ENCODE data around the gene SLC27A2.

SLC27A2 gene

DNA sequence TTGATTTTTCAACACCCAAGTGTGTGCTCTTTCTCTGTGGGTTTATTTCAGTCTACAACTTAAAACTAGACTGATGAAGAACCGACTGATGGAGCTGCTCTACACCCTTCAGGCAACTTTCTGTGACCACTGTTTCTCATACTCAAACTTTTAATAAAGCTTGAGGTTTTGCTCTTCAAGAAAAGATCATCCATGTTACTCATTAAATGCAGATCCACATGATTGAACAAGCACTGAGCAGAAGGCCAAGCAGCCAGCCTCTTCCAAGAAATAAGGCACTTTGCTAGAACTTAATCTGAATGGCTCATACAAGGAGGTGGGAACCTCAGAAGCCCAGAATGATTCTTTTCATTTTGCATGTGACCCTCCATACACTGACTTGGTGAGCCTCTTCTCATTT, 8.7 kb downstream of the SLC27A2 start:
- no peak for DNase-seq (ENCODE audit: low spot score)

DNA sequence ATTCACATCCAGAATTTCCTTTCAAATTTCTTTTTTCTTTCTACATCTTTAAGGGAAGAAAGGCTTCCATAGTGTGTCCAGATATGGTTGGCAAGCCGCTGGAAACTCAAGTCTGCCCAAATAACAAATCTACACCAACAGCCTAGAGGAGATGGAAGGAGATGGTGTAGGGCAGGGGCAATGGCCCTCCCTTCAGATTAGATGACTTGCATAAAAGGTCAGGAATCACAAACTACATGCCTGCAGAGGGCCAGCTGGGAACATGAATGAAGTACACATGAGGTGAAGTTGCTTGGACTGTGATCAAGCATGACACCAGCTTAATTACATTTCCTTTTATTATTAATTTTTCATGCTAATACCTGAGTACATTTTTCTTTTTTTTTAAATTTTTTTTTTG, 10.2 kb downstream of the SLC27A2 start:
- no peak for DNase-seq (ENCODE audit: low spot score)

DNA sequence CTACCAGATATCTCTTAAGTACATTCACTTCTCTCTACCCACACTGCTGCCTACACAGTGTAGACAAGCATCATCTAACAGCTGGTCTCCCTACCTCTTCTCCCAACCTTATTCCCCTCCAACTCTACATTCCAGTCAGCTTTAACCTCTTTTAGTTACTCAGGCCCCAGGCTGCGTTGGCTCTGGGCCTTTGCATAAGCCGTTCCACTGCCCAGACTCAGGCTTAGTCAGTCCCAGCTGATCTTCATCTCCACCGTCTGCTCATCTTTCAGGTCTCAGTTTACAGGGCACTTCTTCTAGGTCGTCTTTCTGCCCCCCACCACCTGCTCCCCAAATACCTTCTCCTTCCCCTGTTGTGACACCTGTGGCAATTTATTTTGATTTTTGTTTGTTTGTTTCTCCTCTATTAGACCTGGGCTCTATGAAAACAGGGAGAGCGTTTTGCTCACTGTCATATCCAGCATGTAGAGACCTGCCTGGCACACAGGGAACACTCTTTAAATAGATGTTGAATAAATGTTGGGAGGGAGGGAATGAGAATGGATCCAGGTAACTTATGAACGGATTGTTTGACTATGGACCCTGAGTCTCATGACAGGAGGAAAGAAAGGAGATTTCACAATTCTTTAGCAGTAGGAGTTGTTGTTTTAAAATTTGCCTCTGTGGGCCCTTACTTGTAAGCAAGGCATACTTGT, 11.1 kb downstream of the SLC27A2 start:
- no peak for DNase-seq (ENCODE audit: low spot score)

DNA sequence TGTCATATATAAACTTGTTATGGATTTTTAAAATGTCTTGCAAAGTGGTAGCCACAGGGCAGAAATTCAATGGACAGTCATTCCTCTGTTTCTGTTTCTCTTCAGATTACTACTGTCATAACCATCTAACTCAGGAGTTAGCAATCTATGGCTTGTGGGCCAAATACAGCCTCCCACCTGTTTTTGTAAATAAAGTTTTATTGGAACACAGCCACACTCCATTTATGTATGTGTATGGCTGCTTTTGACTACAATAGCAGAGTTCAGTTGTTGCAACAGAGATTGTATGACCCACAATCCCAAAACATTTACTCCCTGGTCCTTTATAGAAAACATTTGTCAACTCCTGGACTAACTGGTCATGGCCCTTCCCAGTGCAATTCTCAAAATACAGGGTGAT, 20.0 kb downstream of the SLC27A2 start:
- DNase-seq (ENCODE audit: low spot score): no peak

DNA sequence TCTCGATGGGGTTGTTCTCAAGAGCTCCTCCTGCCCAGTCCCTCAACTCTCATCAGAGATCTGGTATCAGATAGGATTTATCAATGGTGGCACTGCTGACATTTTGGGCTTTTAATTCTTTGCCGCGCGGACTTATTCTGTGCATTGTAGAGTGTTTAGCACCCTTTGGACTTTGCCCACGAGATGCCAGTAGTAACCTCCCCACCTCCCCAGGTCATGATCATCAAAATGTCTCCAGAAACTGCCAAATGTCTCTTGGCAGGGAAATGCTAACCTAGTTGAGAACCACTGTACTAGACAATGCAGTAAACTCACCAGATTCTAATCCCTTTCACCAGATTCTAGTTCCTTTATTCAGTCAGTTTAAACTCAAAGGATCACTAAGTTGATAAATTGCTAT, 24.0 kb downstream of the SLC27A2 start:
- DNase-seq (ENCODE audit: low spot score): no peak

DNA sequence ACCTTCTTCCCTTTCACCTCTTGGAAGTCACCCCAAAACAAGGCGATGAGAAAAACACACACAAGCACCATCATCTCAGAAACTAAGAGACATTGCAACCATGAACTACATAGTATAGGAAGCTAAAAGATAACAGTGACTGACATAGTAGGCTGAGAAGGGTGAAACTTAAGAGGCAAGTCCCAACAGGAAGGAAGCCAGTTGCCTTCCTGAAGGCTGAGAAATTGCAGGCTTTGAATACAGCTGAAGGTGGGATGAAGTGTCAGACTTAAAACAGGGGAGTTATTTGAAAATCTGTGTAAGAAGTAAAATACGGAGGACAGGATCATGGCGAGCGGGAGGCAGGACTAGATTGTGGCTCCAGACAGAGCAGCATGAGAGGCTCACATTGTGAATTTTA, 27.8 kb downstream of the SLC27A2 start:
- no peak for DNase-seq (ENCODE audit: low spot score)

DNA sequence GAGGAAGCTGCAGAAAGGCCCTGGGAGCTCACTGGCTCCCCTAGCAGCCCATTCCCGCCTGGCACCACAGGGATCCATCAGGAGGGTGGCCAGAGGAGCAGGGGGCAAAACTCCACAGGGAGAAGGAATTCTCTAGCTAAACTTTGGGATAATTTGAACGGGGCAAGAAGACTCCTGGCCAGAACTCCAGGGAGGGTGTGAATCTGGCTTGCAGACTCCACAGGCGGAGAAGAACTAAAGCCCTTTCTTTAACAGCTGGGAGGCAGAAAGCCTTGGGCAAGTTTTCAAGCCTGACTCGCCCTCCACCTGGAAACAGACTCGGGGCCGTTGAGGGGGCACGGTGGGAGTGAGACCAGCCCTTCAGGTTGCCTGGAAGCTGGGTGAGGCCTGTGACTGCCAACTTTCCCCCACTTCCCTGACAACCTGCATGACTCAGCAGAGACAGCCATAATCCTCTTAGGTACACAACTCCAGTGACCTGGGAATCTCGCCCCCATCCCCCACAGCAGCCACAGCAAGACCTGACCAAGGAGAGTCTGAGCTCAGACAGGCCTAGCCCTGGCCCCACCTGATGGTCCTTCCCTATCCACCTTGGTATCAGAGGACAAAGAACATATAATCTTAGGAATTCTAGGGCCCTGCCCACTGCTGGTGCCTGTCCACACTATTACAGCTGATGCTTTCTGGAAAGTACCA, 28.6 kb downstream of the SLC27A2 start:
- no peak for DNase-seq (ENCODE audit: low spot score)

DNA sequence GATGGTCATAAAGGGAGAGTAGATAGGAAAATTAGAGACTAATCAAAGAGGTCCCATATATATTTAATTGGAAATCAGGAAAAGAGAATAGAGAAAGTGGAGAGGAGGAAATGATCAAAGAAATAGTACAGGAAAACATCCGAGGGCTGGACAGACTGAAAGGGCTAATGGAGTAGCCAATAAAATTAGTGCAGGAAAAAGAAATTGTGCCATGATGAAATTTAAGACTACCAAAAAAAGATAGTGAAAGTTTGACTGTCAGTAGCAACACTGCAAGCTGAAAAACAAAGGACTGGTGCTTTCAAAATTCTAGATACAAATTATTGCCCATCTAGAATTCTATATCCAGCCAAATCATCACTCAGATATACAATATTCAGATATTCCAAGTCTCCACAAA, 36.3 kb downstream of the SLC27A2 start:
- no peak for DNase-seq (ENCODE audit: low spot score)

DNA sequence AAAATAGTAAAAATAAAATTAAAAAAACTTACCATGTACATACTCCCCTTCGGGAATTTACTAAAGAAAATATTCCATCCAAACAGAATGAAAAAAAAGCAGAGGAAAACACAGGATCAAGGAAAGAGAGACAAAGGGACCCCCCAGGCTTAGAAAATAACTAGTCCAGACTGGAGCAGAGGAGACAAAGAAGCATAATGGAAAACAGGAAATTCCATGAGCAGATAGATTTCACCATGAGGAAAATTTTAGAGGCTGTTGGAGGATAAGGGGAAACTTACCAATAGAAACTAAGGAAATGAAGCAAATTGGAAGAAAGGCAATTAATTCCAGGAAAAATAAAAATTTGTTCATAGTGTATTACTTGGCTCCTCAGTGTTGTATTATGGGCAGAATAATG, 36.7 kb downstream of the SLC27A2 start:
- no peak for DNase-seq (ENCODE audit: low spot score)

DNA sequence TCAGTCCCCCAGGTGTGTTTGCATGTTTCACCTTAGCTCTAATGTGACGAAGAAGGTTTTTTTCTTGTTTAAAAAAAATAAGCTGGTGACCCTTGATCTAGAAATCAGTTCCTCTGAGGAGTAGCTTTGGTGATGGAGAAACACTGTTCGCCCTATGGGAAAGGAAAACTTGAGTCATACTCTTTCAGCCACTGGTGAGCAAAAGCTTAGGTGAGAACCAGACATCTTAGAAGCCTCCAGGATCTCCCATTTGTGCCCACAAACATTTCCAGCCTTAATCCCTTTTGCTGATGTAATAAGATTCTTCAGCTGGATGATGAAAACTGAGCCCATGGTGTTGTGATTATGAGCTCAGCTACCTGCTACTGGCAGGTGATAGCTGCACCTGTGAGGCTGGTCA, 37.8 kb downstream of the SLC27A2 start:
- no peak for DNase-seq (ENCODE audit: low spot score)

DNA sequence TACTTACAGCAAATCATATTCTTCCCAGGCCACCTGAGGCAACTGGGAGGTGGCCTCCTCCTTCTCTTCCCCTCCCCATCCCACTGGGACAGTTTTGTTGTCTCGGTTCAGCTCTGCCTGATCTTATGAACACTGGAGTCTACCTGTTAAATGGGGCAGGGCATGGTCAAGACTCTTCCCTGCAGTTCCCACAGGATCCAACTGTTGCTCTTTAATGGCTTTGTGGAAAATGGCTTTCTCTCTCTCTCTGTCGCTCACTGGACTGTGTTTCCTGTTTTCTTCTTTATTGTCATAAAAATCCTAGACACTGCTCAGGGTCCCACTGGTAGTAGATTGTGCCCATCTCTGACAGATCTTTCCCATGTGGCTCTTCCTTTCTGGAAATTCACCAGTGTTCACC, 40.2 kb downstream of the SLC27A2 start:
- no peak for DNase-seq (ENCODE audit: low spot score)

DNA sequence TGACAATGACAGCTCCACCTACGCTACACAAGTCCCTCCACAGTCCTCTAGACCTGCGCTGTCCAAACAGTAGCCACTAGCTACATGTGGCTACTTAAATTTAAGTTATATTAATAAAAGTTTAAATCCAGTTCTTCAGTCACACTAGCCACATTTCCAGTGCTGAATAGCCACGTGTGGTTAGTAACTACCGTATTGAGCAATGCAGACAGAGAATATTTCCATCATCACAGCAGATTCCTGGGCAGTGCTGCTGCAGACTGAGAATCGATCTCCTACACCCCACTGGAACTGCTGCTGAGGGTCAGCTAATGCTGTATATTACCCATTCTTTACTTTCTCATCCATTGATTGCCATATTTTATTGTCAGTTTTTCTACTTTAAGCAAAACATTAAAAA, 42.6 kb downstream of the SLC27A2 start:
- no peak for DNase-seq (ENCODE audit: low spot score)

DNA sequence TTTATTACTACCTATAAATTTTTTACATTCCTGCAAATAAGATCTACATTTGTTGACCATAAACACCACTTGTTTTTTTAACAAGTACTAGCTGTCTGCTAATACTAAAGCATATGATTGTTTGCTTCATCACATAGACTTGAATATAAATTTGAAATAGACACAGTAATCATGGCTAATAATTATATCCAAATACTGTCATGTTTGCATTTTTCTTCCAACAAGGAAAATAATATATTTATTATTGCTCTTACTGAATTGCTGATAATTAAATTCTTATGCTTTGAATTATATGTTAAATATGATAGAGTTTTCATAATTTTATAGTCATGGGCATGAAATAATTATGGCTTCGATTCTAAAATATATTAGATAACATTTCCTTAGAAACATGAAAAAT, 43.1 kb downstream of the SLC27A2 start:
- DNase-seq (ENCODE audit: low spot score): no peak

DNA sequence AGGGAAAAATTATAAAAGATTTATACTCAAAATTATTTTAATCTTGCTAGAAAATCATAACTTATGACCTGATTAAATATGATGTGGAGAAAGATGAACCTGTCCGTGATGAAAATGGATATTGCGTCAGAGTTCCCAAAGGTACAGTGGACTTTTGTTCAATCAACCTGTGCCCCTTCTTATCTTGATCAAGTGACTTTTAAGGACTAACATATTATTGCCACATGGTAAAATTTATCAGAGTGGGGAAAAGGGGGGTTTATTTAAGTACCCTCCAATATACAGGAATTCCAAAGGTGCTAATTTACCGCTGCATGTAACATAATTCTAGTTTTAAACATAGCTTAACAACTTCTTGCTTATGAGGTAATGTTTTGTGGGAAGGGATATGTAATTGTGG, 43.9 kb downstream of the SLC27A2 start:
- DNase-seq (ENCODE audit: low spot score): no peak

DNA sequence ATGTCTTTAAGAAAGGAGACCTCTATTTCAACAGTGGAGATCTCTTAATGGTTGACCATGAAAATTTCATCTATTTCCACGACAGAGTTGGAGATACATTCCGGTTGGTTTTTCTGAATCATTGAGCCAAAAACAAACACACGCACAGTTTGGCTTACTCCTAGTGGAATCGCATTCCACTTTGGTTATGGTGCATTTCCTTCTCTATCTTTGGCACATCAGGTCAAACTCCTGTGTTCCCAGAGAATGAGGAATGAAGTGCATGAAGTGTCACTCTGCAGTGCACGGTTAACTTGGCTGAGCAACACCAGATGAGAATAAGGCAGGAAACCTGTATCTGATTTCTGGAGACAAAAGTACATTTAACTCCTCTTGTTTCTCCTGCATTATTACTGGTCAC, 45.1 kb downstream of the SLC27A2 start:
- DNase-seq (ENCODE audit: low spot score): no peak

DNA sequence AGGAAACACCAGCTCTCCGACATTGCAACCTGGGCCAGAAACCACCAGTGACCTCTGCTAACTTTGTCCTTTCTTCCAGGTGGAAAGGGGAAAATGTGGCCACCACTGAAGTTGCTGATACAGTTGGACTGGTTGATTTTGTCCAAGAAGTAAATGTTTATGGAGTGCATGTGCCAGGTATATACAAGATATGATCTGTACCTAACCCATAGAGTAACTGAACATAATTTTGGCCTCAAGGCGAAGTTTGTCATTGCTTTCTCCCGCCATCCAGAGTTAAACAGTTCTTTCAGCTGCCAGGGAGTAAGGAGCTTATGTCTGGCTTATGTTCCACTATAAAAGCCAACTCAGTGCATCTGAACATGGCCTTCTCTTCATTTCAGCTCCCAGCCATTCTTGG, 46.9 kb downstream of the SLC27A2 start:
- DNase-seq (ENCODE audit: low spot score): no peak

DNA sequence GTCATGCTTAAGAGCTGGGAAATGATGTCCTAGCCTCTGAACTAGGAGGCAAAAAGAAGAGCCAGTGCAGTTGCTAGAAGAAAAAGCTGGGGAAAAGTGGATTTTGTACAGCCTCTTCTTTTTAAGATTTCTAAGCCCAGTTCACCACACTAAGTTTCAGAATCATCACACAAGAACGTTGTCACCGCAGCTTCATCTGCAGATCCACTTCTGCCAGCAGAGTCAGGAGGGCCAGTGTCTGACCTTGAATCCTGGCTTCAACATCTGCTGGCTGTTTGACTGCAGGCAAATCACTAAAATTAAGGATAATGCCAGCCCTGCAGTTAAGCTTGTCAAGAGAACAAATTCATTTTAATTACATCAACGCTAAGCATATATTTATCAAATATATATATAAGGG, 47.3 kb downstream of the SLC27A2 start:
- DNase-seq (ENCODE audit: low spot score): no peak

DNA sequence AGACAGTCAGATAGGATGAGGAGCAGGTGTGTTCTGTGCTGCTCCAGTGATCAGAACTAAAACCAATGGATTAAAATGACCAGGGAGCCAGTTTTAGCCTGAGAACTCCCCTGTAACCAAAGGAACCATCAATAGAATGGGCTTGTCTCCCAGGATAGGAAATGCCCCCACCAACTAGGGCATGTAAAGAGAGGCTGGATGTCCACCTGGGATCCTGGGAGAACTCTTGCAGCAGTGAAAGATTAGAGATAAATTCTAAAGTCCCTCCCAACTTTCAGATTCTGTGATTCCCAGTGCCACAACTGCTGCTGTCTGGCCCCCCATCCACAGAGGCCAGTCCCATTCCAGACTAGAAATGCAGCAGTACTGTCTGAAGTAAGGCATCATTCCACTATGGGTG, 49.8 kb downstream of the SLC27A2 start:
- no peak for DNase-seq (ENCODE audit: low spot score)

DNA sequence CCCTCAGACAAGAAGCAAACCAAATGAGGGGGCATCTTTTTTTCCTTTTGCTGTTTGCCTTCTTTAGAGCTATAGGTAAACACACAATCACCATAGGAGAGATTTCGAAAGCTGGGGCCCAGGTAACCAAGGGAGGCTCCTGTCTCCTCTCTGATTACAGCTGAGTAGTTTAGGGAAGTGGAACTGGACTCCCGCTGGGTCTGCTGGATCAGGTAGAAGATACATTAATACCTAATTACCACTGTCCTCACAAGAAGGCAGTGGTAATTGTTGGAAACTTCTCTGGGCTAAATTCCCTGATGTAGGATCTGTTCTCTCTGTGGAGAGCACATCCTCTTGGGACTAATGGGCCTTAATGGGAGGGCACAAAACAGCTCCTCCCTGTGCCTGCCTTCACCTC, 50.8 kb downstream of the SLC27A2 start:
- no peak for DNase-seq (ENCODE audit: low spot score)

DNA sequence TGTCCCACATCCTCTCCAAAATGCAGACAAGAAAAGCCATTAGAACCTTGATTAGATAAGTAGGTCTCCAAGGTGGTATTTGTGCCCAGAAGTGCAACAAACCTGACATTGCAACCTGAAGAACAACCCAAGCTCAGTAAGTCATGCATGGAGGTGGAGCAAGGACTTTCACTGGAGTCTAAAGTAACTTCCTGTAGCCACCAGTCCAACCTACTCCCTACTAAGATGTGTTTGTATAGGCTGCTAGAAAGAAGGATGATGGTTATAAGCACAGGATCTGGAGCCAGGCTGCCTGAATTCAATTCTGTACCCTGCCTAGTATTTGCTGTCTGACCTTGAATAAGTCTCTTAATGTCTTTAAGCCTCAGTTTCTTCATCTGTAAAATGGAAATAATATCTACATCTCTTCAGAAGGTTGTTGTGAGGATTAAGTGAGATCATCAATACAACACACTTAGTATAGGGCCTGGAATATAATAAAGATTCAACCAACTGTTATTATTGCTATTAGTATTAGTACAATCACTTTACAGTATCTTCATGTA, 51.3 kb downstream of the SLC27A2 start:
- DNase-seq (ENCODE audit: low spot score): no peak

DNA sequence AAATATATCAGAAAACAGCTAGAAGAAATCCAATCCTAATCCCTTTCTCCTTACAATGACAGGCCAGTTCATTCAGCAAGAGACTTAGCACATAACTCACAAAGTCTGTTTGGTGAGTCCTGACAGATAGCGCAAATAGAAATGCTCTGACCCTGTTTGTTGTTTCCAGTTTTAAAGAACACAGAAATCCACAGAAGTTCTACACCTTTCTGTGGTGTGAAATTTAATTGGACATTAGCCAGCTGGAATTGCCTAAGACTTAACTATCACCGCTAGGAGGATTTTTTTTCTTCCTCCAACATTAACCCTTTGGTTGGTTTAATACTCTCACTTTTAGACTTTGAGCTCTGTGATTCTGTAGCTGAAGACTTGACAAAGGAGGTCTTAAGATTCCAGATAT, 52.8 kb downstream of the SLC27A2 start:
- no peak for DNase-seq (ENCODE audit: low spot score)

DNA sequence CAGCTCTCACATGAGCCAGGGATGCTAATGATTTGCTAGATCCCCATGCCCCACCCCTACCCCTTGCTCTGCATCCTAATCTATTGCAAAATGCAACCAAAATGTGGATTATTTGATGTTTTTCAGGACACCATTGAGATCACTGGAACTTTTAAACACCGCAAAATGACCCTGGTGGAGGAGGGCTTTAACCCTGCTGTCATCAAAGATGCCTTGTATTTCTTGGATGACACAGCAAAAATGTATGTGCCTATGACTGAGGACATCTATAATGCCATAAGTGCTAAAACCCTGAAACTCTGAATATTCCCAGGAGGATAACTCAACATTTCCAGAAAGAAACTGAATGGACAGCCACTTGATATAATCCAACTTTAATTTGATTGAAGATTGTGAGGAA, 53.8 kb downstream of the SLC27A2 start:
- DNase-seq (ENCODE audit: low spot score): no peak

DNA sequence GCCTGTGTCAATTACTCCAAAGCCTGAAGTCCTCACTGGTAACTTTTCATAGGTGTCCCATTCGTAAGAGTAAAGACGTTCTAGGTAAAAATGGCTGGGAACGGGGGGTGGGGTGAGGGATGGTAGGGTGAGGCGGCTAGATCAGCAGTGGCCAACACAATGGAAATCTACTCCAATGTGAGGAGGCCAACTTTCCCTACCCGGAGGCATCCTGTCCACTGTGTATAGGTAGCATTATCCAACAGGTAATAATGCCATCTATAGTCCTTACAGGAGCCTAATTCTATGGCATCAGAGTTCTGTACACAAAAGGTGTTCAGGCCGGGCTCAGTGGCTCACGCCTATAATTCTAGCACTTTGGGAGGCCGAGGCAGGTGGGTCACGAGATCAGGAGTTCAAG, 54.4 kb downstream of the SLC27A2 start:
- DNase-seq (ENCODE audit: low spot score): no peak

DNA sequence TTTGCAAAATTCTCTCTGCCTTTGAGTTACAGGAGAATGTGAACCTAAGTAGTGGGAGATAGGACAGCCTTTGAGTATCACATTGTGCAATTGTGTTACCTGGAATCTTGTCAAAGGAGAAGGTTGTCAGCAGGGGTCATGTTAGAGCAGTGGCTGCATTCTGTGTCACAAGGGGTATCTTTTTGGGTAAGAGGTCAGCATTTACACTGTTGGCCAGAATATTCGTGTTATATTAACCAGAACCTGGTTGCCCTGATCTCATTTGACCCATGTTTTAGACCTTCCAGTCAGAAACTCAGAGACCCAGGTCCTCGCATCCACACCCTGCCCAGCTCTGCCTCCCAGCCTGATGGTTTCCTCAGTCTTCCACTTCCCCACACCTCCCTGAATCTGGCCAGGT, 56.3 kb downstream of the SLC27A2 start:
- DNase-seq (ENCODE audit: low spot score): no peak
